PFSK-1 (cell line): ENCODE measurements around the gene BTG1.

Source experiments
- FOXP2 ChIP-seq: optimal IDR thresholded peaks from 2 replicates; pipeline ENCODE3; 2011; ENCODE audit warnings: borderline replicate concordance, control low read depth, inconsistent platforms; ENCODE audit not compliant: insufficient read depth; ENCODE audit errors: extremely low read length, extremely low read depth
- POLR2AphosphoS5 ChIP-seq: IDR thresholded peaks from 2 replicates; pipeline ENCODE4 v1.6.1; 2012; ENCODE audit warnings: low read depth, mild to moderate bottlenecking, control low read depth, low read length, moderate library complexity
- REST ChIP-seq, 2 experiments: IDR thresholded peaks; 2 replicates each; pipeline versions ENCODE4 v1.6.1 to v1.8.0; 2011 to 2012; ENCODE audit warnings: low read depth in 2 of 2, low read length in 2 of 2, control low read depth in 1 of 2, inconsistent platforms in 1 of 2, mild to moderate bottlenecking in 1 of 2, moderate library complexity in 1 of 2; ENCODE audit not compliant: insufficient read depth in 1 of 2
- SIN3A ChIP-seq: IDR thresholded peaks from 2 replicates; pipeline ENCODE4 v1.6.1; 2012; ENCODE audit warnings: mild to moderate bottlenecking, low read length, moderate library complexity, borderline replicate concordance; ENCODE audit not compliant: insufficient read depth
- TAF1 ChIP-seq: IDR thresholded peaks from 2 replicates; pipeline ENCODE4 v1.6.1; 2012; ENCODE audit warnings: low read length, control low read depth, borderline replicate concordance; ENCODE audit not compliant: insufficient read depth

Gene BTG1

GRCh38 chr12:92124689-92125029 is 21.0 kb downstream of the BTG1 start:
- TF ChIP-seq TAF1 (no peak), FOXP2 (no peak), POLR2AphosphoS5 (no peak), REST (IDR thresholded peaks at IDR 0.05; ENCODE audit: insufficient read depth in 1 of 2, low read depth in 2 of 2, low read length in 2 of 2) (no peak), SIN3A (no peak)

- TF ChIP-seq SIN3A (no peak), FOXP2 (no peak), POLR2AphosphoS5 (no peak), TAF1 (no peak)
These were observed 21.6 kb downstream of the BTG1 start for GRCh38 chr12:92123780-92124688.

- no peak for TF ChIP-seq SIN3A
- TF ChIP-seq REST (IDR thresholded peaks at IDR 0.05; ENCODE audit: insufficient read depth in 1 of 2, low read depth in 2 of 2, low read length in 2 of 2), result no peak
- TF ChIP-seq TAF1, result no peak
- no peak for TF ChIP-seq FOXP2
- no peak for TF ChIP-seq POLR2AphosphoS5
These were observed 22.5 kb downstream of the BTG1 start for GRCh38 chr12:92122941-92123779.

- TF ChIP-seq SIN3A, result no peak
- no peak for TF ChIP-seq REST (IDR thresholded peaks at IDR 0.05; ENCODE audit: insufficient read depth in 1 of 2, low read depth in 2 of 2, low read length in 2 of 2)
- no peak for TF ChIP-seq TAF1
- TF ChIP-seq POLR2AphosphoS5, result no peak
- TF ChIP-seq FOXP2, result no peak
These were observed 23.8 kb downstream of the BTG1 start for GRCh38 chr12:92121826-92122225.

- TF ChIP-seq POLR2AphosphoS5, result no peak
- no peak for TF ChIP-seq FOXP2
- TF ChIP-seq TAF1, result no peak
- no peak for TF ChIP-seq SIN3A
- TF ChIP-seq REST (IDR thresholded peaks at IDR 0.05; ENCODE audit: insufficient read depth in 1 of 2, low read depth in 2 of 2, low read length in 2 of 2), result no peak
These were observed 26.7 kb downstream of the BTG1 start for GRCh38 chr12:92118826-92119536.
